Nephron progenitor cell (in vitro differentiated cells): ENCODE results near the gene BPIFA1.

Experiments used
- DNase-seq: peaks from one replicate; pipeline ENCODE4 v3.0.0; 2021
- H3K27ac Mint-ChIP-seq: 2 replicates; pipeline ENCODE4 v1.8.0; 2021; ENCODE audit warnings: mild to moderate bottlenecking, moderate library complexity, mixed read lengths
- H3K27me3 Mint-ChIP-seq: 2 replicates; pipeline ENCODE4 v1.8.0; 2021; ENCODE audit warnings: mild to moderate bottlenecking, low read depth, mixed read lengths; ENCODE audit not compliant: poor library complexity
- H3K36me3 Mint-ChIP-seq: 2 replicates; pipeline ENCODE4 v1.8.0; 2021; ENCODE audit warnings: low read depth, mixed read lengths
- H3K4me1 Mint-ChIP-seq: 2 replicates; pipeline ENCODE4 v1.8.0; 2021; ENCODE audit warnings: mixed read lengths
- H3K4me3 Mint-ChIP-seq: 2 replicates; pipeline ENCODE4 v1.8.0; 2021; ENCODE audit warnings: mild to moderate bottlenecking, moderate library complexity, mixed read lengths
- H3K9me3 Mint-ChIP-seq: 2 replicates; pipeline ENCODE4 v1.8.0; 2021; ENCODE audit warnings: mild to moderate bottlenecking, moderate library complexity, mixed read lengths
- TF ChIP-seq, protein P1 (sequence below): fragments of 200-600 bp; sonication (generic); IDR thresholded peaks from 2 replicates; pipeline ENCODE4 v1.5.0; 2021; ENCODE audit warnings: antibody characterized with exemption

BPIFA1 gene

DNA sequence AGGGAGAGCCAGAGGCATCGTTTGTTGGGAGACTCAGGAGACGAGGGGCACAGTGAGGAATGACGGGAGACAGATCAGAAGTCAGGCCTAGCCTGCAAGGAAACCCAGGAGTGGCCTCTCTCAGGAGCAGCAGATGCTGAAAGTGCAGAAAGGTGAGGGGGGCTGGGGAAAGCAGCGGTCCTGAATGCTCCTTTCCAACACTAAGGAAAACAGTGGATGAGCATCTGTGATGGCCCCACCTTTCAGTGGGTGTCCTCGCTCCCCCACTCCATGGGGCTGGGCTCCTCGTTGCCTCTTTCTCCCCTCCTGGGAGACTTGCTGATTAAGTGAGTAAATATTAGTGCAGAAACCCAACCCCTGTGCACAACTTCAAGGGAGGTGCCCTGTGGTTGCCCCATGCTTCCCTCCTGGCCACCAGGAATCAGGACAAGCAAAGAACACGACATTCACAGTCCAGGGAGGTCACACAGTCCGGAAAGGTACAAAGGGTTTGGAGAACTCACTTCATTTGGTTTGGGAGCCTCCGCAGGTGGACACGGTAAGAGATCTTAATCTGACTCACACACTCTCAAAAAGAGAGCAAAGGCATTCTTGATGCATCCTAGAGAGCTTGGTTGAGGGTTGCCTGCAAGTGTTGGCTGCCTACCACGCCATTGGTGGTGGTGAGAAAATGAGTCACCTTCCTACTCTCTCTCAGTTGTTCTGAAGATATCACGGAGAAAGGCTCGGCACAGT is 37.5 kb downstream of the BPIFA1 start:
- no peaks in the 10 kb centered on the region for H3K36me3 Mint-ChIP-seq
- H3K27me3 Mint-ChIP-seq = peaks cover 44% of the 10 kb centered on the region
- H3K4me3 Mint-ChIP-seq = no peak overlapping the region
- peaks cover 22% of the 10 kb centered on the region for H3K4me1 Mint-ChIP-seq
- TF ChIP-seq, protein P1, sequence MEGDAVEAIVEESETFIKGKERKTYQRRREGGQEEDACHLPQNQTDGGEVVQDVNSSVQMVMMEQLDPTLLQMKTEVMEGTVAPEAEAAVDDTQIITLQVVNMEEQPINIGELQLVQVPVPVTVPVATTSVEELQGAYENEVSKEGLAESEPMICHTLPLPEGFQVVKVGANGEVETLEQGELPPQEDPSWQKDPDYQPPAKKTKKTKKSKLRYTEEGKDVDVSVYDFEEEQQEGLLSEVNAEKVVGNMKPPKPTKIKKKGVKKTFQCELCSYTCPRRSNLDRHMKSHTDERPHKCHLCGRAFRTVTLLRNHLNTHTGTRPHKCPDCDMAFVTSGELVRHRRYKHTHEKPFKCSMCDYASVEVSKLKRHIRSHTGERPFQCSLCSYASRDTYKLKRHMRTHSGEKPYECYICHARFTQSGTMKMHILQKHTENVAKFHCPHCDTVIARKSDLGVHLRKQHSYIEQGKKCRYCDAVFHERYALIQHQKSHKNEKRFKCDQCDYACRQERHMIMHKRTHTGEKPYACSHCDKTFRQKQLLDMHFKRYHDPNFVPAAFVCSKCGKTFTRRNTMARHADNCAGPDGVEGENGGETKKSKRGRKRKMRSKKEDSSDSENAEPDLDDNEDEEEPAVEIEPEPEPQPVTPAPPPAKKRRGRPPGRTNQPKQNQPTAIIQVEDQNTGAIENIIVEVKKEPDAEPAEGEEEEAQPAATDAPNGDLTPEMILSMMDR = no peak
- H3K9me3 Mint-ChIP-seq = no peaks in the 10 kb centered on the region
- H3K27ac Mint-ChIP-seq = no peak overlapping the region
- DNase-seq = no peak

DNA sequence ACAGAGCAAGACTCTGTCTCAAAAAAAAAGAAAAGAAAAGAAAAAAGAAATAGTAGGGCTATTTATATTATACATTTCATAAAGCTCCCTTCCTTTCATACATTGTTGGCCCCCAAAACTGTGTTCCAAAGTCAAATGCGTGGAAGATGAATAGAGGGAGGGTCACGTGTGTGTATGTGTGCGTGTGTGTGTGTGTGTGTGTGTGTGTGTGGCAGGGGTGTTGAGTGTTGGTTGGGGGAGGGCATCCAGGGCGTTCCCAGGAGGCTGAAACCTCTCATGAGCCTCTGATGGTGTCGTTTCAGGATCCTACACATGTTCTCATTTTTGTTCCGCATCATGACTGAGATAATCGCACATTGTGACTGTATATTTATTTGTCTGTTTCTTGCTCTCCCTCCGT is 39.4 kb downstream of the BPIFA1 start:
- TF ChIP-seq, protein P1 = no peak
- Mint-ChIP-seq H3K27ac (no peak overlapping the region), H3K4me1 (peaks cover 22% of the 10 kb centered on the region), H3K27me3 (peaks cover 44% of the 10 kb centered on the region), H3K9me3 (no peaks in the 10 kb centered on the region), H3K4me3 (no peak overlapping the region), H3K36me3 (no peaks in the 10 kb centered on the region)
- DNase-seq = no peak

- no peak for DNase-seq
- Mint-ChIP-seq H3K36me3 (no peaks in the 10 kb centered on the region), H3K4me3 (no peak overlapping the region), H3K4me1 (peaks cover 22% of the 10 kb centered on the region), H3K27ac (no peak overlapping the region), H3K9me3 (no peaks in the 10 kb centered on the region), H3K27me3 (peaks cover 42% of the 10 kb centered on the region)
- TF ChIP-seq, protein P1 = no peak
Observed at GRCh38 chr20:33275871-33276270, 40.1 kb downstream of the BPIFA1 start.

GRCh38 chr20:33276303-33277113 is 40.7 kb downstream of the BPIFA1 start:
- Mint-ChIP-seq H3K9me3 (no peaks in the 10 kb centered on the region), H3K36me3 (no peaks in the 10 kb centered on the region), H3K27ac (no peak overlapping the region), H3K4me3 (no peak overlapping the region), H3K27me3 (peaks cover 37% of the 10 kb centered on the region), H3K4me1 (peaks cover 22% of the 10 kb centered on the region)
- TF ChIP-seq, protein P1 = no peak
- no peak for DNase-seq

DNA sequence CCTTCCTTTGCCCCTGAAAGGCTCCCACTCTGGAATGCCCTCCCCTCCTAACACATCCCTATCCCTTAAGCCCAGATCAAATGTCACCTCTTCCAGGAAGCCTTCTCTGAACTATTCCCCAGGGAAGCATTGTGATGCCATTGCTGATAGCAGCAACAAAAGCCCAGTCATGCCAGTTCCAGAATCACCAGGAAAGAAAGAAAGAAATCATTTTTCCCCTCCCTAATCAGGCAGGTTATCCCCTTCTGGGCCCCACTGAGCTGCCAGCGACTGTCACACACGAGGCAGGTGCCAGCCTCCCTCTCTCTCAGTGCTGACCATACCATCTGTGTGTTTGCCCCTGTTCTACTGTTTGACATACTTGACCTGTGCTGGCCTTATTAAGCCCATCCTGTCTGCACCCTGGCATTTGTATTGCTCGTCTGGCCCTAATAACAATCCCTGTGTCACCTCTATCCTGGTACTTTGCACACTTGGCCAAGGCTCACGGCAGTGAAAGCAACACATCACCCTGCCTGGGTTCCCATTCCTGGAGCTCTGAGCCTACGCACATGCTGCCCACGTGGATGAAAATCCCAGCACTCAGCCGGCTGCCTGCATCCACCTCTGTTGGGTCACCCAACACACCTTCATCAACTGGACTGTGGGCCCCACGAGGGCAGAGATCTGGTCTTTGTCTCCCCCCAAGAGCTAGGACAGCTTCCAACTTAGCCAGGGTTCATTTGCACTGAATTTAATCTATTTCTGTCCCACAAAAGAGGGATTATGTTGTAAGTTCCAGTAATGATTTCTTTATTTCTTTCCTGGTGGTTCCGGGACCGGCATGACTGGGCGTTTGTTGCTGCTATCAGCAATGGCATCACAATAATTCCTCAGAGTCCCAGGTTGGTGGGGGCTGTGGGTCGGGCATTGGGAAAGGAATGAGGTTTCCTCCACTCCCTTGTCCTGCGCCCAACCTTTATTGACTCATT is 42.0 kb downstream of the BPIFA1 start:
- no peaks in the 10 kb centered on the region for H3K9me3 Mint-ChIP-seq
- peaks cover 20% of the 10 kb centered on the region for H3K4me1 Mint-ChIP-seq
- peaks cover 28% of the 10 kb centered on the region for H3K27me3 Mint-ChIP-seq
- no peak for DNase-seq
- H3K27ac Mint-ChIP-seq = peak overlapping the region; percentile 80
- H3K4me3 Mint-ChIP-seq = no peak overlapping the region
- TF ChIP-seq, protein P1 = no peak
- no peaks in the 10 kb centered on the region for H3K36me3 Mint-ChIP-seq
